GOT3 (cell line): ENCODE results near the gene C5orf24.
"Not testable (repeated sequence)": the region's sequence is repeated elsewhere in the genome, so short reads cannot be mapped to it uniquely, and the experiment has no call there.

Experiments used
- DNase-seq: peaks from one replicate; lab custom pipeline; 2025; ENCODE audit warnings: mixed read lengths; lab: John Stamatoyannopoulos, UW

Gene C5orf24

DNA sequence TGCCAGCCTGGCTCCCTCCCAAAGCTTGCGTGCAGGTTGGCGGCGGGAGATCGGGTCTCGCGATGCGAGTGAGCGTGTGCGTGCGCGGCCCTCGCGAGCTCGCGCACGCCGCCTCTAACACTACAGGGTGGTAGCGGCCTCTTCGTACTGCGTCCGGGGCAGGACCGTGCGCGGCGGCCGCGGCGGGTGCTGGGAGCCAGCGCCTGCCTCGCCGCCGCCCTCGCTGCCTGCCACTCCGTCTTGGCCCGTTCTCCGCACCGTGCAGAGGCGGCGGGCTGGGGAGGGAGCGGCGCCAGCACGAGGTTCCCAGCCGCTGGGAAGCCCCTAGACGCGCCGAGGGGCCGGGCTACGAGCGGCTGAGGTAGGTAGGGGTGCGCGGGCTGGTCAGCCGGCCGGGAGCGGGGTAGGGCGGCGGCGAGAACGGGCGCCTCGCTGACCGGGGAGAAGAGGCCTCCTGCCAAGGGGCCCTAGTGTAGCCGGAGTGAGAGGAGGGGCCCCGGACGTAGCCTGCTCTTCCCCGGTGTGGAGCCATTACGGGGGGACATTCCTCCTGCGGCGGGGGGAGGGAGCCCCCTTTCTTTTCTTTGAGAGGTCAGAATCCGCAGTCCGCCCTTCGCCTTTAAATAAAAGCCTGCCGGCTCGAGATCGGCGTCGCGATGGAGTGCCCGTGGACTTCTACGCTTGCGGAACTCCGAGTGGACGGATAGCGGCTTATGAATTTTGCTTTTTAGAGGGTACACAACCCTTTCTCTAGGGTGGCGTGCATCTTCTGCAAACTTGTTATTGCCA is at the start of gene C5orf24:
C5orf24 (plus strand) TSS at position 117 of the 789 bp plus-strand sequence. CDS start 8,933 bp downstream, outside the sequence.
- peak; percentile 87 for DNase-seq

DNA sequence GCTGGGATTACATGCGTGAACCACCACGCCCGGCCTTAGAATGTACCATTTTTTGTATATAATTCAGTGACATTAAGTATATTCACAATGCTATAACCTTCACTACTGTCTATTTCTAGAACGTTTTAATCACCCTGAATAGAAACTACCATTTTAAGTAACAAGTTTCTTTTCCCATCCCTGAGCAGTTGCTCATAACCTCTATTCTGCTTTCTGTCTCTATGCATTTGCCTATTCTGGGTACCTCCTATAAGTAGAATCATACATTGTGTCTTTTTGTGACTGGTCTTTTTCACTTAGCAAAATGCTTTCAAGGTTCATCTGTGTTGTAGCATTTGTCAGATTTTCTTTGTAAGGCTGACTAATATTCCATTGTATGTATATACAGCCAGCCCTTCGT is 47.3 kb upstream of the C5orf24 start:
- no peak for DNase-seq

- no peak for DNase-seq
Measured at GRCh38 chr5:134803821-134804220, 41.9 kb upstream of the C5orf24 start.

DNA sequence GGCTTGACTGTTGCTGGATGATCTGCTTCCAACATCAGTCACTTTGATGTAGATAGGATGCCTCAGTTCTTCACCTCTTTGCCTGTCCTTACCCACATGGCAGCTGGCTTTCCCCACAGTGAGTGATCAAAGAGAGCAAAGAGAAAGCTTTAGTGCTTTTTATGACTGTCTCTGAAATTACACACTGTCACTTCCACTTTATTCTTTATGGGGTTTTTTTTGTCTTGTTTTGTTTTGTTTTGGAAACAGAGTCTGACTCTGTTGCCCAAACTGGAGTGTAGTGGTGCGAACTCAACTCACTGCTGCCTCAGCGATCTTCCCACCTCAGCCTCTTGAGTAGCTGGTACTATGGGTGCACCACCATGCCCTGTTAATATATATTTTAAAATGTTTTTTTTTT is 32.4 kb upstream of the C5orf24 start:
- no peak for DNase-seq

DNA sequence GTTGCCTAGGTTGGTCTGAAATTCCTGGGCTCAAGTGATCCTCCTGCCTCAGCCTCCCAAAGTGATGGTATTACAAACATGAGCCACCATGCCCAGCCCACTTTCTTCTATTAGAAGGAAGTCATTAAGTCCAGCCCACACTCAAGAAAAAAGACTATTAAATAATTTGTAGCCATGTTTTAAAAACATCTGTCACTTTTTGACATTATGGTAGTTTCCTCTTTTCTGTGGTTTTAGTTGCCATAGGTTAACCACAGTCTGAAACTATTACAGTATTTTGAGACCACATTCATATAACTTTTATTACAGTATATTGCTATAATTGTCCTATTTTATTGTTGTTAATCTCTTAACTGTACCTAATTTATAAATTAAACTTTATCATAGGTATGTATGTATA is 31.9 kb upstream of the C5orf24 start:
- no peak for DNase-seq

GRCh38 chr5:134817006-134817405 is 28.8 kb upstream of the C5orf24 start:
- DNase-seq: no peak

DNA sequence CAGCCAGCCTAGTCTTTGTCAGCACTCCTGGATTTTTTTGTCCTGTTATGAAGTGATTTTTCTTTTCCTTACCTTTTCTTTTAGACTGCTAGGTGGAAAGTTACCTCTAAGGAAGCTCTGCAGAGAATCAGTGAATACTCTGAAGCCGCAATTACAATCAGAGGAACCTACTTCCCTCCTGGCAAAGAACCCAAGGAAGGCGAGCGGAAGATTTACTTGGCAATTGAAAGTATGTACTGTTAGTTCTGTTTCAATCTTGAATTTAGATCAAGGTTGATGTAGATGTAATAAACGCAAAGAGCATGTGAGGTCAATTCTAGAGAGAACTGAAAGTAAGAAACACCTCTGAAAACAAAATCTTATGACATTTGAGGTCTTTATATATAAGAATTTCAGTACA is 27.0 kb upstream of the C5orf24 start:
- no peak for DNase-seq

DNA sequence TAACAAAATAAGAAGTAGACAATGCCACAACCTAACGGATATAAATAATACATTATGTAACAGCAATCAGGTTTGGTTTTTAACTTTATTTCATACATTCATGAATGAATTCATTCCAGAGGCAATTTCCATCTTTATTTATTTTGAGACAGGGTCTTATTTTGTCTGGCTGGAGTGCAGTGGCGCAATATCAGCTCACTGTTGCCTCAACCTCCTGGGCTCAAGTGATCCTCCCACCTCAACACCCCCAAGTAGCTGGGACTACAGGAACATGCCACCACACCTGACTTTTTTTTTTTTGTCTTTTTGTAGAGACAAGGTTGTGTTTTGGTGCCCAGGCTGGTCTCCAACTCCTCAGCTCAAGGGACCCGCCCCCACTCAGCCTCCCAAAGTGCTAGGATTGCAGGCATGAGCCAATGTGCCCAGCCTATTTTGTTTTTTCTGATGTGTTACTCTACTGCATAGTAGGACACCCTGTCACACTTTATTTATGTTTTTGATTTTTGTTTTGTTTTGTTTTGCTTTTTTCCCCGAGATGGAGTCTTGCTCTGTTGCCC is 26.3 kb upstream of the C5orf24 start:
- no peak for DNase-seq

- DNase-seq: no peak
Measured at GRCh38 chr5:134821841-134822240, 23.9 kb upstream of the C5orf24 start.

DNA sequence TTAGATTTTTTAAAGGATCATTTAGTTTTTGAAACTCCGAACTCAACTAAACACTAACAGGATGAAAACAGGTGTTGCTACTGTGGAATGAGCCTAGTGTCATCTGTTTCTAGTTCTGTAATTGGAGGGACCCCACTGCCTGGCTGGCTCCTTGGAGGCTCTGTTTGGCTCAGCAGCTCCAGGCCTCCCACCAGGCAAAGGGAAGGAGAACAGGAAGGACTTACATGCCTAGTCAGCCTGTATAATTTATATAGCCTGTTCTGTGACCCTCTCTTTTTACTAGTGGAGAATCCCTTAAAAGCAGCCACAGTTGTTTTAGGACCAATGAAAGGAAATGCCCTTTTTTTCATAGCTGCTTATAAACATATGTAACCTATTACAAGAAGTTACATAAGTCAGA is 21.1 kb upstream of the C5orf24 start:
- DNase-seq: no peak

GRCh38 chr5:134825212-134825611 is 20.6 kb upstream of the C5orf24 start:
- DNase-seq: no peak

DNA sequence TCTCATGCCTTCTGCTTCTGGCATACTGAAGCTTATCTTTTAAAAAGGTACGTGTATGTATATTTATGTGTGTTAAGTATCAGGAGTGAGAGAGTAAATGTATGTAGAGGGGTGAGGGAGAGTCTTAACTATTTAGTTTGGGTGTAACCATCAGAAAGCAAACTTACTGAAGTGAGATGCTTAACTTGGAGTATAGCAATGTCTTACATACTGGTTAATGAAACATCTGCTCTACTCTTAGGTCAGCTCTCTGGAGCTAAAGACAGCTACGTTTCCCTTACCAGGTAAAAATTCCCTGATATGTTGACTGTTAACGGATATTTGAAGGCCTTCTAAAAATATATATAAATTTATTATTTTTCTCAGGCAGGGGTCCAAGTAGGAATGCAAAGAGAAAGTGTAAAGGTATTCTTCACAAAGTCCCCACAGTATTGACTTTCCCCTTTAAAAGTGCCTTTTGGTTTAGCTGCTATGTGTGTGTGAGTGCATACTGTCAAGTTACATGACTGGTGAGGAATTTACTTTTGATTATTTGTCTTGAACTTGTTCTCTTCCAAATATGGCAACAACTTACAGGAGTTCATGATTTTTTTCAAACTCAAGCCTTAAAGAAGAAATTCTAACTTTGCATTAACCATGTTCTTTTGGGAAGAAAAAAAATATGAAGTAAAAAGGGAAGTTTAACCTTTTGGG is 12.3 kb upstream of the C5orf24 start:
- DNase-seq: no peak

- DNase-seq: no peak
Measured at GRCh38 chr5:134835623-134836022, 10.1 kb upstream of the C5orf24 start.

DNA sequence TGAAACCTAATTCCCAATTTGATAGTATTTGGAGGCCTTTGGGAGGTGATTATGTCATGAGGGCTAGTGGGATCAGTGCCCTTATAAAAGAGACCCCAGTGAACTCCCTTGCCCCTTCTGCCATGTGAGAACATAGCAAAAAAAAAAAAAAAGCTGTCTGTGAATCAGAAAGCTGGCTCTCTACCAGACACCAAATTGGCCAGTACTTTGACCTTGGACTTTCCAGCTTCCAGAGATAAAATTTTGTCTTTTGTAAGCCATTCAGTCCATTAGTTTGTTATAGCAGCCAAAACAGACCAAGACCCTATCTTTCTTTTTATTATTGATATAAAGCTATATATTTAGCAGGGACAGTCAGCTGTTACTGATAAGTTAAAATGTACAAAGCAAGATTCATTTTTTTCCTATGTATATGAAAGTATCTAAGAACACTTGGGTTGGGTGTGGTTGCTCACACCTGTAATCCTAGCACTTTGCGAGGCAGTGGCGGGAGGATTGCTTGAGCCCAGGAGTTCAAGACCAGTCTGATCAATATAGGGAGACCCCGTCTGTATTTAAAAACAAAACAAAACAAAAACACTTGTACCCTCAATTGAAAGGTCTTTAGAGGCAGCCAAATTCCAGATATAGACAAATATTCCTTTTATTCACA is 8.1 kb upstream of the C5orf24 start:
- no peak for DNase-seq

- not testable (repeated sequence) for DNase-seq
Measured at GRCh38 chr5:134838361-134838760, 7.4 kb upstream of the C5orf24 start.

DNA sequence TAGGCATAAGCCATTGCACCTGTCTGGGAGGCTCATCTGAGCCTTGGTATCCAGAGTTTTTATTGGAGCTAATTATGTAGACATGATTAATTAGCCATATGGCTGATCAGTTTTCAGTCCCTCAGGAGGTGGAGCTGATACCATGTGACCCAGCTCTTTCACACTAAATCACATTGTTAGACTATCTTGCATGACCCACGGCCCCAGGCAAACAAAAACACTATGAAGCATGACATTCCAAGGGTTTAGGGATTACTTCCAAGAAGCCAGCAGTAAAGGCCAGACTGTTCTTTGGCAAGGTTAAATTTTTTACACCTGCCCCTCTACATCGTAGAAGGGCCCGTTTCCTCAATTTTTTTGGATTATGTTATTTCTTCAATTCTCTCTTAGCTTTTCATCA is 5.0 kb upstream of the C5orf24 start:
- no peak for DNase-seq

- DNase-seq: no peak
Measured at GRCh38 chr5:134844252-134844651, 1.5 kb upstream of the C5orf24 start.

DNA sequence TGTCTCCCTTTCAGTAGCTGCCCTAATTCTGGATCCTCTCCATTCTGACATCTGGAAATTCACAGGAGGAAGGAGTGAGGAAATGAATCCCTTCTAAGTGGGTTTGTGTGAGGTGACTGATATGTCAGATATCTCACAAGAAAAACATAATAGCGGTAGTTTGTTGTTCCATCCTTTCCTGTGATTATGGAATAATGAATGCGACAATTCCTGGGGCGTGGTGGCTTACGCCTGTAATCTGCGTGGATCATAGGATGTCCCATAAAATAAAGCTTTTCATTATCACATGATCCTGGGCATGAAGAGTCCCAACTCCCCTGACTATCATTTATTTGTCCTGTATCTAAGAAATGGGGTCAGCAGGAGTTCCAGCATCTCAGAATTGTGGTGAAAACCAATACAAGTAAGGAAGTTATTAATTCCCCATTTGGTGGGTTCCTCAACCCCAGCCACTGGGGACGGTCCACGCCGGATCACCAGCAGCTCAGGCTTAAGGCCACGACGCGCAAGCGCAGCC is 375 bp upstream of the C5orf24 start:
- DNase-seq: no peak

GRCh38 chr5:134846641-134846960 is 833 bp downstream of the C5orf24 start:
- no peak for DNase-seq

DNA sequence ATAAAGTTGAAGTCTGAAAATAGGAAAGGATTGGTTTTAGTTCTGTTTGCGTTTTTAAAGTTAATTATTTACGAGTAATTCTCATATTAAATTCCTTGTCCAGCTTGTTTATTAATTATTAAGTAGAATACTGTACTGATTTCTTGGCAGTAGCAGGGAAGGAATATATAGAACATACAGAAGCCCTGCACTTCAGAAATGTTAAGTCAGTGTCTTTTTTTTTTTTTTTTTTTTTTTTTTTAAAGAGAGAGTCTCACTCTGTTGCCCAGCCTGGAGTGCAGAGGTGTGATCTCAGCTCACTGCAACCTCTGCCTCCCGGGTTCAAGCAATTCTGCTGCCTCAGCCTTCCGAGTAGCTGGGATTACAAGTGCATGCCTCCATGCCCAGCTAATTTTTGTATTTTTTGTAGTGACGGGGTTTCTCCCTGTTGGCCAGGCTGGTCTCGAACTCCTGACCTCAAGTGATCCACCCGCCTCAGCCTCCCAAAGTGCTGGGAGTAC is 3.7 kb downstream of the C5orf24 start:
- DNase-seq: not testable (repeated sequence)

DNA sequence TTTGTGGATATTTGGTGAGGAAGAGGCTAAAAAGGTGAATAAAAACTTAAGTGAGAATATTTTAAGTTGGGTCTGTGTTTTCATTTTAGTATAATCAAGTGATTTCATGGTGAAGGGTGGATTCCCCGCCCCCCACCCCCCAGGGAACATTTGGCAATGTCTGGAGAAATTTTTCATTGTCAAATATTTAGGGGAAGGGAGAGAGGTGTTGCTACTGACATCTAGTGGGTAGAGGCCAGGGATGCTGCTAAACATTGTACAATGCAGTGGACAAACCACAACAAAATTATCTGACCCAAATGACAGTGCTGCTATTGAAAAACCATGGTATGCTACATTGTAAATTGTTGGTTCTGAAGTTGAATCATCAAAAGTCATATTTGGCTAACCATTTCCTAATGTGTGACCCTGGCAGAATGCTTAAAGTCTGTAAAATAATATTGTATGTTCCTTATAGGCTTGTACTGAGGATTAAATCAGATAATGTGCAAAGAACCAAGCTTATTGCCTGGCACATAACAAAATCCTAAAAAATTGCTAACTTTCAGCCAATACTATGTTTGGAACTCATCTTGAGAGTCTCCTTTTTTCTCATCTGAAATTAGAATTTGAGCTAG is 5.6 kb downstream of the C5orf24 start:
- DNase-seq: no peak

DNA sequence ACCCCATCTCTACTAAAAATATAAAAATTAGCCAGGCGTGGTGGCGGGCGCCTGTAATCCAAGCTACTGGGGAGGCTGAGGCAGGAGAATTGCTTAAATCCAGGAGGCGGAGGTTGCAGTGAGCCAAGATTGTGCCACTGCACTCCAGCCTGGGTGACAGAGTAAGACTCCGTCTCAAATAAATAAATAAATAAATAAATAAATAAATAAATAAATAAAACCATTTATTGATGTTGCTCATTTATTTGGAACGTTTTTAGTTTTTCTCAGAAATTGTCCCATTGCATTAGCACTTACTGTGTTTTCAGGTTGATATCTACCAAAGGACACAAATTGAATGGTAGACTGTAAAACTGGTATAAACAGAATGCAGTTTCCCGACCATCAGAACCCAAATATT is 10.7 kb downstream of the C5orf24 start:
- not testable (repeated sequence) for DNase-seq
